PC-9 (cell line): ENCODE data around the gene ASCC1. TPM values are rescaled to one million over a fixed set of nuclear protein-coding genes. Genes with fewer than 3 reads are reported as not detected.

Source experiments
- BruUV-seq: library from RNA; stranded (reverse); fragments of 400-500 nt; replicated peaks from 2 replicates; lab custom pipeline; 2021; lab: Mats Ljungman, UMichigan
- CTCF ChIA-PET: fragments of 300-600 bp; sonication (Branson Sonifier 250); formaldehyde crosslinking; loops from one replicate; lab custom pipeline; 2022; ENCODE audit warnings: antibody characterized with exemption; lab: Charles Lee
- POLR2A ChIA-PET: fragments of 300-600 bp; sonication (Branson Sonifier 250); formaldehyde crosslinking; loops from one replicate; lab custom pipeline; 2022; ENCODE audit warnings: antibody characterized with exemption; ENCODE audit not compliant: unreplicated experiment; lab: Charles Lee
- DNase-seq, 2 experiments: peaks; one replicate each; pipeline versions ENCODE4 v3.0.0 to v3.0.0-alpha.2; 2015 to 2022; ENCODE audit warnings: mixed read lengths in 1 of 2
- H2AFZ ChIP-seq: fragments of 200-600 bp; sonication (generic); 2 replicates; pipeline ENCODE4 v1.8.1; 2017; ENCODE audit warnings: antibody characterized with exemption
- H3F3A ChIP-seq: fragments of 200-600 bp; sonication (generic); 2 replicates; pipeline ENCODE4 v1.8.1; 2017; ENCODE audit warnings: antibody characterized with exemption, mild to moderate bottlenecking, low read depth; ENCODE audit not compliant: insufficient read depth
- H3K27ac ChIP-seq: fragments of 200-600 bp; sonication (generic); 2 replicates; pipeline ENCODE4 v1.6.1; 2016; ENCODE audit warnings: mixed run types
- H3K27me3 ChIP-seq: fragments of 200-600 bp; sonication (generic); 2 replicates; pipeline ENCODE4 v1.6.1; 2016; ENCODE audit warnings: low read depth, mixed run types; ENCODE audit not compliant: insufficient read depth
- H3K36me3 ChIP-seq: fragments of 200-600 bp; sonication (generic); 2 replicates; pipeline ENCODE4 v1.6.1; 2016; ENCODE audit warnings: low read depth, mixed run types
- H3K4me1 ChIP-seq: fragments of 200-600 bp; sonication (generic); replicated peaks from 2 replicates; pipeline ENCODE4 v1.6.1; 2016; ENCODE audit warnings: mixed run types; ENCODE audit not compliant: insufficient read depth
- H3K4me2 ChIP-seq: fragments of 200-600 bp; sonication (generic); 2 replicates; pipeline ENCODE4 v1.6.1; 2017; ENCODE audit warnings: mixed run types
- H3K4me3 ChIP-seq: fragments of 200-600 bp; sonication (generic); 2 replicates; pipeline ENCODE4 v1.6.1; 2016; ENCODE audit warnings: mixed run types
- H3K79me2 ChIP-seq: fragments of 200-600 bp; sonication (generic); 2 replicates; pipeline ENCODE4 v1.6.1; 2017; ENCODE audit warnings: low read depth, mixed run types
- H3K9me2 ChIP-seq: fragments of 200-600 bp; sonication (generic); 2 replicates; pipeline ENCODE4 v1.8.1; 2017; ENCODE audit warnings: mild to moderate bottlenecking; ENCODE audit not compliant: insufficient read depth
- H3K9me3 ChIP-seq: fragments of 200-600 bp; sonication (generic); 2 replicates; pipeline ENCODE4 v1.8.1; 2016; ENCODE audit warnings: low read depth; ENCODE audit not compliant: insufficient read depth
- H4K20me1 ChIP-seq: fragments of 200-600 bp; sonication (generic); 2 replicates; pipeline ENCODE4 v1.8.1; 2017; ENCODE audit not compliant: insufficient read depth
- CTCF ChIP-seq: fragments of 200-600 bp; sonication (generic); conservative IDR thresholded peaks from 2 replicates; pipeline ENCODE4 v1.6.1; 2017; ENCODE audit warnings: mixed run types, antibody characterized with exemption, mild to moderate bottlenecking, moderate library complexity
- EZH2 ChIP-seq: fragments of 200-600 bp; sonication (generic); IDR thresholded peaks from 2 replicates; pipeline ENCODE4 v1.8.0; 2017; ENCODE audit warnings: antibody characterized with exemption, low read depth
- intact Hi-C: fragments of 100-400 bp; cut with micrococcal nuclease; formaldehyde crosslinking; loops from one replicate; pipeline ENCODE4 v1.10.0; 2022; ENCODE audit not compliant: unreplicated experiment
- total RNA-seq: library from RNA; stranded (reverse); gene quantifications from 2 replicates; pipeline ENCODE4 v1.2.3, GENCODE V29; 2021

ASCC1 gene
- total RNA-seq, 1 experiment from 2014 or later, result 129 TPM

DNA sequence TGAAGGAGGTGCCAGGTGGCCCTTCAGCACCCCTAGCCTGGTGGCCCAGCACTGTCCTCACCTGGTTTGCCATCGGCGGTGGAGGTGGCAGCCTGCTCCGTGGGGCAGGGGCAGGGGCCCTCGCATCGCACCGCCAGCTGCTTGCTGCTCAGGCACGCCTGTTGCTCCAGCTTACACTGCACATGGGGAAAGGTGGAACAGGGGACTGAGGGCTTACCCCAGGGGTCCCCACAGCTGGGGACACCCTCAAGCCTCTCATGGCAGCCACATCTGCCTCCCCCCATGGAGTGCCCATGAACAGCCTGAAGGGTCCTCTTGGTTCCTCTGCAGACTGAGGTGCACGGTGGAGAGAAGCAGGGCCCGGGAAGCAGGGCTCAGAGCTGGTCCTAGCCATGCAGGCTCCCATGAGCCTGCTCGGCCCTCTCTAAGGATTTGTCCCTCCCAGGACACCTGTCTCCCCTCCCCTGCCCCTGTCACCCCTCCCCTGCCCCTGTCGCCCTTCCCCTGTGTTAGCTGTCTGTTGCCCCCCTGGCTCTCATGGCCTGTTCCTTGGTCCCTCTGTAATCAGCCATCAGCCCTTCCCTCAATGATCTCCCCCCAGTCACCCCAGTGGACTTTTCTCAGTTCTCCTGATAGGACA, 147.8 kb downstream of the ASCC1 start:
- TF ChIP-seq EZH2 (no peak), CTCF (no peak)
- Histone ChIP-seq H3K36me3 (no peaks in the 10 kb centered on the region), H3K27me3 (no peaks in the 10 kb centered on the region), H3K27ac (no peak overlapping the region), H2AFZ (no peak overlapping the region), H3K79me2 (no peaks in the 10 kb centered on the region), H4K20me1 (no peaks in the 10 kb centered on the region), H3K9me2 (no peaks in the 10 kb centered on the region), H3K9me3 (no peaks in the 10 kb centered on the region), H3F3A (no peaks in the 10 kb centered on the region; the same call in 1 of the 2 replicates), H3K4me2 (no peak overlapping the region), H3K4me3 (no peak overlapping the region), H3K4me1 (peaks cover 18% of the 10 kb centered on the region)
- intact Hi-C loops, result no loop called here
- ChIA-PET POLR2A (no interaction called here), CTCF (interaction anchor here (0.7 kb wide), 1 partner anchor 19 kb away, joined by 4 read pairs; no protein-coding TSS in a partner anchor)
- no peak for DNase-seq
- no TSS peak for BruUV-seq

DNA sequence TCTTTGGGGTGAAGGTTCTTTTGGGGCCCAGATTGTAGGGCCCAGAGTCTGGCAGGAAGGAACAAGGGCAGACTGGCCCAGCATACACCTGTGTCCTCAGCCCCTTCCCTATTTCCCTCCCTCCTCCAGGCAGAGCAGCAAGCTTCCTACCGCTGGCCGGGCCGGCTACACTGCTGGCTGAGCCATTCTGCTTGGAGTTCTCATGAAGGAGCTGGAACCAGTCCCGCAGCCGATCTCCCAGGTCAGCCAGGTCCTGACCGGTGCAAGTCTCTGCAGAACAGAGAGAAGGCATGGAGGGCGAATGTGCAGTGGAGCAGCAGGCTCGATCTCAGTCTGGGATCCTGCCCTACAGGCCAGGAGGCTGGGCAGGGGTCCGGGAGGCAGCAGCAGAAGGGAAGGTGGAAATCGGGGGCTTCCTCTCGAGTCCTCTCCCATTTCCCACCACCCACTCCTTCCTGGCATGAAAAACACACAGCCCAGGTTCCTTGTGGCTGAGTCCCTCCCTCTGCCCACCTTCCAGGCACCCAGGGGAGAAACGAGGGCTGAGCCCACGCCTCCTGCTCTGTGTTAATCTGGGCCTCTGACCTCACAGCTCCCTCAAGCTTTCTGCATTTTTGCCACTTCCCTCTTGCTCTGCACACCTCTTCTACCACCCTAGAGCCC, 148.5 kb downstream of the ASCC1 start:
- H3K4me2 ChIP-seq, result no peak overlapping the region
- H3K36me3 ChIP-seq, result no peaks in the 10 kb centered on the region
- ChIA-PET CTCF (no interaction called here), POLR2A (interaction anchor here (0.6 kb wide), 1 partner anchor 91 kb away, joined by 4 read pairs; no protein-coding TSS in a partner anchor)
- H3K27ac ChIP-seq, result no peak overlapping the region
- DNase-seq, result no peak
- intact Hi-C loops, result no loop called here
- peaks cover 19% of the 10 kb centered on the region for H3K4me1 ChIP-seq
- H4K20me1 ChIP-seq, result no peaks in the 10 kb centered on the region
- no TSS peak for BruUV-seq
- no peak overlapping the region for H3K4me3 ChIP-seq
- H3F3A ChIP-seq, result no peaks in the 10 kb centered on the region; the same call in 1 of the 2 replicates
- H3K9me3 ChIP-seq, result no peaks in the 10 kb centered on the region
- no peaks in the 10 kb centered on the region for H3K79me2 ChIP-seq
- TF ChIP-seq CTCF (no peak), EZH2 (no peak)
- H3K27me3 ChIP-seq, result no peaks in the 10 kb centered on the region
- no peaks in the 10 kb centered on the region for H3K9me2 ChIP-seq
- no peak overlapping the region for H2AFZ ChIP-seq

DNA sequence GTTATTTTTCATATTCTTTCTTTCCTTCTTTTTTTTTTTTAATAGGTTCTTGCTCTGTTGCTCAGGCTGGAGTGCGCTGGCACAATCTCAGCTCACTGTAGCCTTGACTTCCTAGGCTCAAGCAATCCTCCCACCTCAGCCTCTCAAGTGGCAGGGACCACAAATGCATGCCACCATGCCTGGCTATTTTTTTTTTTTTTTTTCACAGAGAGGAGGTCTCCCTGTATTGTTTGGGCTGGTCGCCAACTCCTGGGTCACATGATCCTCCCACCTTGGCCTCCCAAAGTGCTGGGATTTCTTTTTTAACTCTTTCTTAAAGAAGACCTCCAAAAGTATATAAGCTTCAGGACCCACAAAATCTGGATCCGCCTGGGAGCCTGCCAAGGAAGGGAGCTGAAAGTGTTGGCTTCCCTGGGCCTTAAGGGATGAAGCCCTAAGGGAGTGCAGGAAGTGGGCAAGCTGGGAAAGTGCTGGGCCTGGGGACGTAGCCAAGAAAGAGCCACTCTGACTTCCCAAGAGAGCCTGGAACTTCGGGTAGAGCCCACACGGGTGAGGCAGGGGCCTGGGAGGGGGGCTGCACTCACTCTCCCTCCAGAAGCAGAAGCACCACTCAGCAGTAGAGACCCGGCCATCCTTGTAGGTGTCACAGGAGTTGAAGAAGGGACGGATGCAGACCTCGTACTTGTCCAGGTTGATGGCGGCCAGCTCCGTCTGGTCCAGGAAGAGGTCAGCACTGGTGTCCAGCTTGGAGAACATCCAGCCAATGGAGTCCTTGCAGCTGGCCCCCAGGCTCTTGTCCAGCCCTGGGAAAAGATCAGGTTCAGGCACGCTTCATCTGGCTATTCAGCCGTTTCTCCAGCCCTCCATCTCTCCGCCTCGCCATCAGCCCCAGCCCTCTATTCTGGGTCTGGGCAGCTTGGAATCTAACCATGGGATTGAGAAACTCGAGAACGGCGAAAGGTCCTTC, 149.5 kb downstream of the ASCC1 start:
- POLR2A ChIA-PET, result no interaction called here
- Histone ChIP-seq H3F3A (no peaks in the 10 kb centered on the region; the same call in 1 of the 2 replicates), H3K27me3 (no peaks in the 10 kb centered on the region), H3K79me2 (no peaks in the 10 kb centered on the region), H3K9me2 (no peaks in the 10 kb centered on the region), H2AFZ (no peak overlapping the region), H4K20me1 (no peaks in the 10 kb centered on the region), H3K36me3 (no peaks in the 10 kb centered on the region), H3K27ac (no peak overlapping the region), H3K9me3 (no peaks in the 10 kb centered on the region), H3K4me3 (no peak overlapping the region), H3K4me1 (peaks cover 19% of the 10 kb centered on the region), H3K4me2 (no peak overlapping the region)
- no peak for TF ChIP-seq CTCF
- TF ChIP-seq EZH2, result no peak
- BruUV-seq, result no TSS peak
- DNase-seq, result no peak
- intact Hi-C loops, result no loop called here
- CTCF ChIA-PET, result interaction anchor here (0.7 kb wide), 1 partner anchor 258 kb away, joined by 3 read pairs; no protein-coding TSS in a partner anchor
